ENCODE measurements around the gene OR4D2. TPM values are rescaled to one million over a fixed set of nuclear protein-coding genes. Genes with fewer than 3 reads are reported as not detected.
A peak's percentile ranks its signal among the peaks of the same experiment; 100 is the strongest.
"Not testable (repeated sequence)": the region's sequence is repeated elsewhere in the genome, so short reads cannot be mapped to it uniquely, and the experiment has no call there.

The OR4D2 gene
- not detected in 2 replicates for total RNA-seq

DNA sequence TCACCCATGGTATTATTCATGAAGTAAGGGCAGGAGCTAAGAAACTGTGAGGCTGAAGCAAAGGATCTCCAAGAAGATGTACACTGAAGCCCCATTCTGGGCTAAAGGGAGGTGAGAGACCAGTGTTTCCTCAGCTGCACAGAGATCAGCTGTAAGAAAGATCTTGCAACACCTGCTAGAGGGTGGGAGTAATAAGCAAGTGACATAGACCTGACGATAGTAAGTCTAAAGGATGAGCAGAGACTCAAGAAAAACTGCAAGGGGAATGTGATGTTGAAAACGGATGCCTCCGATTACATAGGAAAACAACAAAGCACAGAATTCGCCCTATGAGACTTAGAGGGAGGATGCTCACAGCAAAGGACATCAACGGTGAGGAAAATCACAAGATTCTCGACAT is at the start of gene OR4D2:
Gene OR4D2, plus strand, starts transcription at position 301 of the 400 bp plus-strand sequence. CDS start 2,674 bp downstream, outside the sequence.
- DNase-seq (ENCODE audit: low read depth): no peak

DNA sequence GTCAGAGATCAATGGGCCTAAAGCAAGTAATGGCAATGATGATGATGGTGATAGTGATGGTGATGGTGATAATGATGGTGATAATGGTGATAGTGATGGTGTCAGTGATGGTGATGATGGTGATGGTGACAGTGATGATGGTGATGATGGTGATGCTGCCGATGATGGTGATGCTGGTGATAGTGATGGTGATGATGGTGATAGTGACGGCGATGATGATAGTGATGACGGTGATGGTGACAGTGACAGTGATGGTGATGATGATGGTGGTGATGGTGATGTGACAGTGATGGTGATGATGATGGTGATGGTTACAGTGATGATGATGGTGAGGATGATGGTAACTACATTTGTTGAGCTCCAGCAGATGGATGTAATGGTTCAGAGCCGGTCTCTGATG is 49.4 kb upstream of the OR4D2 start:
- DNase-seq (ENCODE audit: low read depth): no peak

DNA sequence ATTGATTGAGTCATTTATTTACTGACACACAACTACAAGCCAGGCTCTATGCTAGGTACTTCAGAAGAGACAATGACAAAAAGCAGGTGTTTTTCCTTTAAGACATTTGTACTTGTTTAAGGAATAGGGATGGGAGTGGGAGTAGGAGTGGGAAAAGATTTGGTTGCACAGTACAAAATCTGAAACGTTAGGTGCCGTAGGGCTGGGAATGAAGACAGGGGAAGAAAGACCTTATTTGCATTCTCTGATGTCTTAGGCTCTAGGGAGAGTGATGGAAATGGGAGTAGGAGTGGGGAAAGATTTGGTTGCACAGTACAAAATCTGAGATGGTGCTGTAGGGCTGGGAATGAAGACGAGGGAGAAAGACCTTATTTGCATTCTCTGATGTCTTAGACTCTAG is 47.3 kb upstream of the OR4D2 start:
- no peak for DNase-seq (ENCODE audit: low read depth)

DNA sequence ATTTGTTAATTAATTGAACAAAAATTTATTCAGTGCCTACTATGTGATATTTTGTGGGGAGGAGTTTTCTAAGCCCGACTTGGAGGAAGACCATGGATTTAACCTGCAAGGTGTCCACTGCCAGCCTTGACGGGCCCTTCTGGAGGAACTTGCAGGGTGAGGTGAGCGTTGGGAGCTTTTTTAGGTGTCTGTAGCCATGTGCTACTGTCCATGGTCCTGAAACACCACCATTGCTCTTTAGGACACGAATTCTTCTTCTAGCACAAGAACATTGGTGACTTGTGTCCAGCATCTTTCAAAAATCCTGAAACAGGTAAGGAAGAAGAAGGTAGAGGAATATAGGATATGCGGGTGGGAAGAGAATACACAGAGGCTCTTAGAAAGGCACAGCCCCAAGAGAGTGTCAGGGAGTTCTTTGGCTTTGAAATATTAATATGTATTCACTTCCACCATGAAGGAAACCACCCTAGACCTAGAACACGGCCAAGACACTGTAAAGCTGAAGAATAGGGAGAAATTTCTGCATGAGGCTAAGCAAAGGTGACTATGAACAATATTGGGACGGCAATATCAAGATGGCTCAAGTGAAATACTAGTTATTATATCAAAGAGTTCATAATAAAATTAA is 46.5 kb upstream of the OR4D2 start:
- peak; percentile 68 for DNase-seq (ENCODE audit: low read depth)

DNA sequence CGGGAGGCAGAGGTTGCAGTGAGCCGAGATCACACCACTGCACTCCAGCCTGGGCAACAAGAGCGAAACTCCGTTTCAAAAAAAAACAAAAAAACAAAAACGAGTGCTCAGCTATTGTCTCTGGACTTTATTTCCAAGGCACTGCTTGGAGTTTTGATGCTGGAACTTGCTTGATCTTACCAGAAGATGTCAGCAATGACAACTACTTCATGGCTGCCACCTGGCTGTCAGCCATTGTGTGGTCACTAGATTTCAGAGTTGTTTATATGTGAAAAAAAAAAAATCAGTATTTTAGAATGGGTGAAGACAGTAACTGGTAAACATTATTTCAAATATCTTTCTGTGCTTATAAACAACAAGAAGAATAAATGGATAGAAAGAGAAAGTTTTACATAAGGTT is 44.9 kb upstream of the OR4D2 start:
- DNase-seq (ENCODE audit: low read depth): peak; percentile 30

DNA sequence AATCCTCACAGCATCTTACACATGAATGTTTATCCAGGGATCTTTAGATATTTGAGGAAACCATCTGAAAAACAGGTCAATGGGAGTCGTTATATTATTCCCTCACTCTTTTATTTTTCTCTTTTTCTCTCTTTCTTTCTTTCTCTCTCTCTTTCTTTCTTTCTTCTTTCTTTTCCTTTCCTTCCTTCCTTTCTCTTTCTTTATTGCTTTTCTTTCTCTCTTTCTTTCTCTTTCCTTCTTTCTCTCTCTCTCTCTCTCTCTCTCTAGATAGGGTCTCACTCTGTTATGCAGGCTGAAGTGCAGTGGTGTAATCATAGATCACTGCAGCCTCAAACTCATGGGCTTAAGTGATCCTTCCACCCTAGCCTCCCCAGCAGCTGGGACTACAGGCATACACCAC is 38.9 kb upstream of the OR4D2 start:
- DNase-seq (ENCODE audit: low read depth): no peak

DNA sequence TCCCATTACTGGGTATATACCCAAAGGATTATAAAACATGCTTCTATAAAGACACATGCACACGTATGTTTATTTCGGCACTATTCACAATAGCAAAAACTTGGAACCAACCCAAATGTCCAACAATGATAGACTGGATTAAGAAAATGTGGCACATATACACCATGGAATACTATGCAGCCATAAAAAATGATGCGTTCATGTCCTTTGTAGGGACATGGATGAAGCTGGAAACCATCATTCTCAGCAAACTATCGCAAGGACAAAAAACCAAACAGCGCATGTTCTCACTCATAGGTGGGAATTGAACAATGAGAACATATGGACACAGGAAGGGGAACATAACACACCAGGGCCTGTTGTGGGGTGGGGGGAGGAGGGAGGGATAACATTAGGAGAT is 34.1 kb upstream of the OR4D2 start:
- DNase-seq (ENCODE audit: low read depth): not testable (repeated sequence)

DNA sequence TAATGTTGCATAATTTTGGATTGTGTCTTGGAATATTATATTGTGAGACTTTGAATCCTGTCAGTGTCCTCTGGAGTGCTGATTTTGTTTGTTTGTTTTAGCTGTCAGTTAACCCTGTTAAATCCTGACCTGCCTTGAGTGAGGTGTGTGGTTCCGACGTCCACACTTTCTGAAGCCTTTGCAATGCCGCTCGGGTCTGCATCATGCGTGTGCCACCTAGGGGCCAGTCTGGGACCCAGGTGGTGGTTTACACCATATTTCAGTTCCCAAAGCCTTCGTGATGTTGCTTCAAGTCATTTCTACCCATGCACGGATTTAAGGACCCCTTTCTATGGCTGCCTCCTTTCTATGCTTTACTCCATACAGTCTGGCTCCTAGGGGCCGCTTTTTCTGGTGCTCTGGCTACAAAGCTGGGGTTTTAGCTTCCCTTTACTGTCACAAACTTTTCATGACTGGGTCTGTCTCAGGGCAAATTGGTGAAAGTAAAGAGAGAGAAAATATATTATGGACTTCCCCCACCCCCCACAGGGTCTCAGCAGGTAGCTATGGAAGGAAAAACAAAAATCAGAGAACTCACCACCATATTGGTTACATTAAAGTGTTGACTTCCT is 30.0 kb upstream of the OR4D2 start:
- peak; percentile 4 for DNase-seq (ENCODE audit: low read depth)

DNA sequence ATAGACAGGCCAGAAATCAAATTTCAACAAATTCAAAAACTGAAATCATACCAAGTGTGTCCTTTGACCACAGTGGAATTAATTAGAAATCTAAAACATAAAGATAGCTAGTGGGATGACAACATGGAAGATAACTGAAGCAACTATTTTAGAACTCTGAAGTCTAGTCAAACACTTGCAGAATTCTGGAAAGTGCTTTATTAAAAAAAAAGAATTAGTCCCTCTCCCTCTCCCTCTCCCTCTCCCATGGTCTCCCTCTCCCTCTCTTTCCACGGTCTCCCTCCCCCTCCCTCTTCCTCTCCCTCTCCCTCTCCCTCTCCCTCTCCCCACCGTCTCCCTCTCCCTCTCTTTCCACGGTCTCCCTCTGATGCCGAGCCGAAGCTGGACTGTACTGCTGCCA is 25.3 kb upstream of the OR4D2 start:
- DNase-seq (ENCODE audit: low read depth): no peak

DNA sequence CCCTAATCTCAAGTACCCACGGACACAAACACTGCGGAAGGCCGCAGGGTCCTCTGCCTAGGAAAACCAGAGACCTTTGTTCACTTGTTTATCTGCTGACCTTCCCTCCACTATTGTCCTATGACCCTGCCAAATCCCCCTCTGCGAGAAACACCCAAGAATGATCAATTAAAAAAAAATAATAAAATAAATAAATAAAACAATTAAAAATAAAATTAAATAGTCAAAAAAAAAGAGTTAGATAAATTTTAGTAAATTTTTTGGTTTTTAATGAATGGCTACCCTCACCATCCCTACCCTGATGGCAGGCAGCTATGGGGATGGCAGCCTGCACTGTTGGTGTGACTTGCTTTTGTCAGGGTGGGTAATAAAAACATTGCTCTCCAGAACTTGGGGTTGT is 23.4 kb upstream of the OR4D2 start:
- not testable (repeated sequence) for DNase-seq (ENCODE audit: low read depth)

DNA sequence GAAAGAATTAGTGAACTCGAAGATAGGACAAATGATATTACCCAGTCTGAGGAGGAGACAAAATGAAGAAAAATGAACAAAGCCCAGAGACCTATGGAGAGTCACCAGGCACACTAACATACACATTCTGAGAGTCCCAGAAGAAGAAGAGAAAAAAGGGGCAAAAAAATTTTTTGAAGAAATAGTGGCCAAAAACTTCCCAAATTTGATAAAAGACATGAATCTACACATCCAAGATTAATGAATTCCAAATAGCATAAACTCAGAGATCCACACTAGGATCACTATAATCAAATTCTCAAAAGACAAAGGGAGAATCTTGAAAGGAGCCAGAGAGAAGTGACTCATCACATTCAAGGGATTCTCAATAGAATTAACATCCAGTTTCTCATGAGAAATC is 22.0 kb upstream of the OR4D2 start:
- DNase-seq (ENCODE audit: low read depth): no peak

DNA sequence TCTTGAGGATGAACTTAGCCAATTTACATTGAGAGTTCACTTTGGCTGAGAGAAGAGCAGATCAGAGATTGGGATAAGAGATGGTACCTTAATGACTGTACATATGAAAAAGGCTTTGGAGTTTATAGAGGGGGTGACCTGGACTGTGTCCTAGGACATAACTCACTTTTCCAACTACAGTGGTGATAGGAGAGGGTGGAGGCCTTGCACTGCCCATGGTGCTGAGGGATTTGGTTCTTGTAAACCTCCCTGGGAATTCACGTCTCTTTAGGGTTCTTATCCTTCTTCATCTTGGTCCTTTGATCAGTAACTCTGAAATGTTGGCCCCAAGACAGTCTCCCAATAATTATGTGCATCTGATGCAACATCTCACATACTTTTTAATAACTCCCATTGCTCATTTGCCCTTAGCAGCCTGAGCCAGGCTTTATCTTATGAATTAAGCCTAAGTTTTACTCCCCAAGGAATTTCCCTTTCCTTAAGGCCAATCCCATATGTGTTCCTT is 18.8 kb upstream of the OR4D2 start, which contains the start of gene OR4D1:
Gene OR4D1, plus strand, starts transcription at position 455 of the 505 bp plus-strand sequence. CDS start 6,770 bp downstream, outside the sequence.
- DNase-seq (ENCODE audit: low read depth): no peak

DNA sequence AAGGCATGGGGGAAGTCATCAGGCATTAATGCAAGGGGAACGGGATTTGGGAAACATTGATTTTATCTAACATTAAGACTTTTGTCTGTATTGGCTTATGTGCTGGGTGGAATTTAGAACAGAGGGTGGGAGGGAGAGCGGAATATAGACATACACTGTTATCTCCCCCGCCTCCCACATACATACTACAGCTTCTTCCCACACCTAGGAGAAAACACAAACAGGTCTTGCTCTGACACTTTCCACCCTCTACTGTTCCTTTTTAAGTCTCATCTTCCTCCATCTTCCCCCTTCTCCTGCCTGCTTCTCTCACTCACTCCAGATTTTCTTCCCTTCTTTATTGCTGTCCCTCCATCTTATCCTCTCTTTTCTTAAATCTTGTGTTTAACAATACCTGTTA is 18.2 kb upstream of the OR4D2 start:
- DNase-seq (ENCODE audit: low read depth): no peak

DNA sequence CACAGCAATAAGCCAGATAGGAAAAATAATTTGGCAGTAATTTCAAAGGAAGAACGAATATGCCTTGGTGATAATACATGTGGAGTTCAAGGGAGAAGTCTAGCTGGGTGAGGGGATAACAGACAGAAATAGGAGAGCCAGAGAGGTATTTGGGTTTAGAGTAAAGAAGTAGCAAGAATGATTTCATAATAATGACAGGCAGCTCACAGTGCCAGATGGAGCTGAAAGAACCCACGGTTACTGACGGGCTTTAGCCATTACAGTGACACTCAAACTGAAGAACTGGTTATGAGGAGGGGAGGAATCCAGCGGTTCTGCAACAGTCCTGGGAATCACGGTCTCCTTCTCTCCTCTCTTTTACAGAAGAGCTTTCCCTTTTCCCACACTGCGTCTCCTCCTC is 16.4 kb upstream of the OR4D2 start:
- DNase-seq (ENCODE audit: low read depth): no peak

DNA sequence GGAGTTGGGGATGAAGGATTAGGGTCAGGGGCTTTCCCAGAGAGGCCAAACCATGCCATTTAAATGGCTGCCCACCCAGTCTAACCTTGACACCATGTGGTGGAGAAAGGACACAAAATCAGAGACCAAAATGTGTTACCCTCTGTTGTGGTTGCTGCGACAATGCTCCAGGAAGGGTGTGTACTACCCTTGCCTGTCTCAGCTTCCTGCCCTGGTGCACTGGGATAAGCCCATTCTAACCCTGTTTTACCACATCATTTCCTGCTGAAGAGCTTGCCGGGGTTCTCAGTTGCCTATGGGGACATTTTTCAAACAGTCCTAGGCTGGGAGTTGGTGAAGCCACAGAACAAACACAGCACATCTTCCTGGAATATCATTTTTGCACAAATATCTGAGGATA is 13.7 kb upstream of the OR4D2 start:
- DNase-seq (ENCODE audit: low read depth): no peak

DNA sequence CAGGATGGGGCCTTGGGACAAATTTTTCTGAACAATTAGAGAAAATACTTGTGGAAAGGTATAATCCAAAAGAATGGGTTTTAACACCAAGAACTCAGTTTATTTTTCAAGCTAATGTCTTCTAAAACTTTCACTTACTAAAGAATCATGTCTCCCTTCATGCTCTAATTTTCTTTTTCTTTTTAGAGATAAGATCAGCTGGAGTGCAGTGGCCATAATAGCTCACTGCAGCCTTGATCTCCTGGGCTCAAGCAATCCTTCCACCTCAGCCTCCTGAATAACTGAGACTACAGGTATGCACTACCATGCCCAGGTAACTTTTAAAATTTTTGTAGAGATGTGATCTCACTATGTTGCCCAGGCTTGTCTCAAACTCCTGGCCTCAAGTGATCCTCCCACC is 13.1 kb upstream of the OR4D2 start:
- DNase-seq (ENCODE audit: low read depth): no peak

DNA sequence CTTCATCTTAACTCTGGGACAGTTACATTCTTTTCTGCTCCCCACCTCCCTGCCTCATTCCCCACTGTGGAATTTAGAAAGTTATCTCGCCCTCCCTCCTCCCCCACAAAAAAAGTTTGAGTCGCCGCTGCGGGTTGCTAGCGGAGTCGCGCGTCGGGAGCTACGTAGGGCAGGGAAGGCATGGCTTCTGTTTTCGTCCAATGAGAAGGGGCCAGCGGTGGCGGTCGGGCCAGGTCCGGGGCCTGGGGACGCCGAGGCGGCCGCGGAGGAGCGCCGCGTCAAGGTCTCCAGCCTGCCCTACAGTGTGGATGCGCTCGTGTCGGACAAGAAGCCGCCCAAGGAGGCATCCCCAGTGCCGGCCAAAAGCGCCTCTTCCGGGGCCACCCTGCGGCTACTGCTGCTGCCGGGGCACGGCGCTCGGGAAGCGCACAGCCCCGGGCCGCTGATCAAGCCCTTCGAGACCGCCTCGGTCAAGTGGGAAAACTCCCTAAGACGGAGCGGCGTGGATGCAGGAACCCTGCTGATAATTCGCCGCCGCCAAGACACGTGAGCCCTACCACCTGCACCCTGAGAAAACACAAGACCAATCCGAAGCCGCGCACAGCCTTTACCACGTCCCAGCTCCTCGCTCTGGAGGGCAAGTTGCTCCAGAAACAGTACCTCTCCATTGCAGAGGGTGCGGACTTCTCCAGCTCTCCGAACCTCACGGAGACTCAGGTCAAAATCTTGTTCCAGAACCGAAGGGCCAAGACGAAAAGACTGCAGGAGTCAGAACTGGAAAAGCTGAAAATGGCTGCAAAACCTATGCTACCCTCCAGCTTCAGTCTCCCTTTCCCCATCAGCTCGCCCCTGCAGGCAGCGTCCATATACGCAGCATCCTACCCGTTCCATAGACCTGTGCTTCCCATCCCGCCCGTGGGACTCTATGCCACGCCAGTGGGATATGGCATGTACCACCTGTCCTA is 9.7 kb upstream of the OR4D2 start:
- DNase-seq (ENCODE audit: low read depth): no peak

DNA sequence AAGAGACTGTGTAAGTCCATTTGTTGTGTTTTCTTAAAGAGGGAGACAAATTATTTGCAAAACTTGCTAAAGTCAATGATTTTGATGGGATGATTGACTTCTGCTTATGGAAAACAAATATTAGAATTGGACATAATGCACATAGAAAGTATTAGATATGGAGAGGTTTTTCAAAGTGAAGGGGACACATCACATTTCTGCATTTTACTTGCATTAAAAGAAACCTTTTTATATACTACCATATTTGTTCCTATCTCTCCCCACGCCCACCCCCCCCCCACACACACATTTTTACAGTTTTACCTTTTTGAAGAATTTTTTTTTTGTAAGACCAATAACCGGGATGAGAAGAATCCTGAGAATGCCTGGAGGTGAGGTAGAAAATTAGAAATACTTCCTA is 8.6 kb upstream of the OR4D2 start:
- no peak for DNase-seq (ENCODE audit: low read depth)

DNA sequence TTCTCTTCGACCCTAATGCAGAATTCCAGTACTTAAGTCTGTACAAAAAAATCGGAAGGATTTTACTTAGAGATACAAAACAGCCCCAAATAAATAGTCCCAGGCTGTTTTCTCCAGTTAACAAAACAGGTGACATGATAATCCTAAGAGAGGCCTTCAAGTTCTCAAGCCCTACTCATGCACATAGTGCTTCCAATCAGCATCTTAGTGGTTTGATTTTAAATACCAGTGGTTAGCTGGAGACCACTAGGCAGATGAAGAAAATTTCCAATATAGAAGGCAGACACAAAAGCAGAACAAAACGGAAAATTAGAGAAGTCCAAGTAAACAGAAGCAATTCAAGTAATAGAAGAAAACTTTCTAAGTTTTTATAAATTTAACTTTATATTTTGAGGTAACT is 5.2 kb upstream of the OR4D2 start:
- DNase-seq (ENCODE audit: low read depth): no peak

DNA sequence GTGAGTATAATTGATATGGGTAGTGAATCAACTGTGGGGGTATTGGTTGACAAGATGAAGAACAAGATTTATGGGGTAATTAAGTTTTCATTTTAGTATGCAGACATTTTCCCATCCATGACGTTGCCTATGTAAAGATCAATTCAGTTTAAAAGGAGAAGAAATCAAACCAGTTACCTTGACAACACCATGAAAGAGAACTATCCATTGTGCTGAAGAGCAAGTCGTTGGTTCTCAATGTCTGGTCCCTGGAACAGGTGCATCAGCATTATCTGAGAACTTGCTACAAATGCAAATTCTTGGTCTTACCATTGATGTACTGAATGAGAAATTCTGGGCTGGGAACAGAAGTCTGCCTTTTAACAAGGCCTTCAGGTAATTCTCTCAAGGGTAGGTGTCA is 801 bp upstream of the OR4D2 start:
- peak; percentile 3 for DNase-seq (ENCODE audit: low read depth)

DNA sequence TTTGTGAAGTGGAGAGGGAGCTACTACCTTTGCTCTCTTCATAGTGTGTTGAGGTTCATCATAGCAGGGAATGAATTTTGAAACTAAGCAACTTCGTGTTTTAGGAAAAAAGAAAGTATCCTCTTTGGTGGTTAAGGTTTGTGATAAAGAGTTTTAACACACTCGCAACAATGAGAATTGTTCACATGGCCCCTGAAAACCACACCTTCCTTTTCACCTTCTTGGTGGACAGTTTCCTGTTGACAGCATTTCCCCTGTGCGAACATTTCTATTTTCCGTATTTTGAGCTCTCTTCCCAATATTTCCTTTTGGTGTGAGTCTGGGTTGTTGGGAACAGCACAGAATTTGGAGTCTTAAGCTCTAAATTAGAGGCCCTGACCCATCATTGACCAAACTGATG is 3.8 kb downstream of the OR4D2 start:
- no peak for DNase-seq (ENCODE audit: low read depth)

DNA sequence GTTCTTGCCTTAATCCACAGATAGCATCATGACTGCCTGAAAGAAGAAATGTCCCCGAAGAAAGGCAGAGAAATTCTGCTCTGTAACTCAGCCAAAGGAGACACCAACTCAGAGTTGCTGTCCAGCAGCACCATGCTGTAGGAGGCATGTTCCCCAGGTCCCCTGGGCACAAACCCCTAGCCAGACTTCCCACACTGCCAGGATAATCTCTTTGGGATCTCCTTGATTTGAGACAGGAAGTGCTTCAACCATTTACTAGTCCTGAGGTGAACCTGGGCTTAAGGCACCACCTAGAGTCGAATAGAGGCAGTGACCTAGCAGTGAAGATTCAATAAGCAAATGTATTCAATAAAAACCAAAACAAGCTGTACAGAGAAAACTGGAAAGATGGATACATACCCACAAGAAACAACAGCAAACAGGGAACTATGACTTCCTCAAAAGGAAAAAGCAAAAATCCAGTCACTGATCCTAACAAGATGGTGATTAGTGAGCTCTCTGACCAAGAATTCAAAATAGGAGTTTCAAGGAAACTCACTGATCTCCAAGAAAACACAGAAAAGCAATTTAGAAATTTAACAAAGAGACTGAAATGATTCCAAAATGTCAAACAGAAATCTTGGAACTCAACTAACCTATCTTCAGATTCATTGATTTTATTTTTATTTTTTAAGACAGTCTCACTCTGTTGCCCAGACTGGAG is 5.7 kb downstream of the OR4D2 start:
- DNase-seq (ENCODE audit: low read depth): peak; percentile 40
